Astrocyte (in vitro differentiated cells and primary cell): Measurements from ENCODE around the gene MEAF6.

Source experiments
- EZH2 ChIP-seq: IDR thresholded peaks from 2 replicates; pipeline ENCODE4 v1.6.1; 2012; ENCODE audit warnings: mild to moderate bottlenecking, low read length, inconsistent platforms; ENCODE audit not compliant: insufficient read depth
- TF ChIP-seq, protein P1 (sequence below): IDR thresholded peaks from 2 replicates; pipeline ENCODE4 v1.5.1; 2011; ENCODE audit warnings: low read depth, mild to moderate bottlenecking, inconsistent platforms, low read length, moderate library complexity; ENCODE audit not compliant: insufficient read depth

DNA sequence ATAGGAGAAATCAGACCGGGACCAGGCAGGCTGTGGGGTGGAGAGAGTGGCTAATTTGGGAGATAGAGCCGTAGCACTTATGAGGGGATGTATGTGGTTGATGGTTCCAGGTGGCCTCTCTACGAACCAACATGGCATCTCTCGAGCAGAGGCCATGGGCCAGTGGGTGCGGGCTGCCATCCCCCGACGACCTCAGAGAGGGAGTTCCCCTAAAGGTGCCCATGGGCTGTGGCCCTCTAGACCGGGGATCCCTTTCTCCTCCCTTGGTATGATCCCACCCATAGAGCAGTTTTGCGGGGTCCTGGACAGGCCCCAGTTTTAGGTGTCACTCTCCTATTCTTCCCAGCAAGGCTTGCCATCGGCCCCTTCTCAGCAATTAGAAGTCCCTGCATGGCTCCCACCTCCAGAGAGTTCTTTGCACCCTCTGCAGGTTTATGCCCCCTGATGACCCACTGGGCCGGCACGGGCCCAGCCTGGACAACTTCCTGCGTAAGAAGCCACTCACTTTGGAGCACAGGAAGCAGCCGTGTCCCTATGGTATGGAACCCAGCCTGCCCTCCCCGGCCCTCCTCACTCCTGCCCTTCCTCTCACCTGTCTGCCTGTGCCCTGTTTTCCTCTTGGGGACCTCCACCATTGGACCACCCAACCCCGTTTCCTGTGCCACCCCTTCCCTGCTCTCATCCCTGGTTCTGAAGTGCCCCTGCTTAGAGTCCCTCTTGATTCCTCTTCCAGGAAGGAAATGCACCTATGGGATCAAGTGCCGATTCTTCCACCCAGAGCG lies 32.4 kb downstream of the MEAF6 start:
- TF ChIP-seq EZH2 = no peak
- TF ChIP-seq, protein P1, sequence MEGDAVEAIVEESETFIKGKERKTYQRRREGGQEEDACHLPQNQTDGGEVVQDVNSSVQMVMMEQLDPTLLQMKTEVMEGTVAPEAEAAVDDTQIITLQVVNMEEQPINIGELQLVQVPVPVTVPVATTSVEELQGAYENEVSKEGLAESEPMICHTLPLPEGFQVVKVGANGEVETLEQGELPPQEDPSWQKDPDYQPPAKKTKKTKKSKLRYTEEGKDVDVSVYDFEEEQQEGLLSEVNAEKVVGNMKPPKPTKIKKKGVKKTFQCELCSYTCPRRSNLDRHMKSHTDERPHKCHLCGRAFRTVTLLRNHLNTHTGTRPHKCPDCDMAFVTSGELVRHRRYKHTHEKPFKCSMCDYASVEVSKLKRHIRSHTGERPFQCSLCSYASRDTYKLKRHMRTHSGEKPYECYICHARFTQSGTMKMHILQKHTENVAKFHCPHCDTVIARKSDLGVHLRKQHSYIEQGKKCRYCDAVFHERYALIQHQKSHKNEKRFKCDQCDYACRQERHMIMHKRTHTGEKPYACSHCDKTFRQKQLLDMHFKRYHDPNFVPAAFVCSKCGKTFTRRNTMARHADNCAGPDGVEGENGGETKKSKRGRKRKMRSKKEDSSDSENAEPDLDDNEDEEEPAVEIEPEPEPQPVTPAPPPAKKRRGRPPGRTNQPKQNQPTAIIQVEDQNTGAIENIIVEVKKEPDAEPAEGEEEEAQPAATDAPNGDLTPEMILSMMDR = no peak
